ENCODE measurements around the gene PDE8A.
A peak's percentile ranks its signal among the peaks of the same experiment; 100 is the strongest.

The PDE8A gene

GRCh38 chr15:84981711-84982300, at the start of gene PDE8A:
Gene PDE8A, plus strand, starts transcription at chr15:84981856. Its CDS starts 307 bp downstream, at chr15:84982163.
- DNase-seq = peak; percentile 37

GRCh38 chr15:84934942-84935729, 46.5 kb upstream of the PDE8A start:
- DNase-seq = no peak

- DNase-seq = no peak
Measured at GRCh38 chr15:84937144-84937543, 44.5 kb upstream of the PDE8A start.

GRCh38 chr15:84938726-84939125, 42.9 kb upstream of the PDE8A start:
- no peak for DNase-seq

- no peak for DNase-seq
Measured at GRCh38 chr15:84940399-84940798, 41.3 kb upstream of the PDE8A start.

- DNase-seq = no peak
Measured at GRCh38 chr15:84942456-84942855, 39.2 kb upstream of the PDE8A start.

GRCh38 chr15:84944311-84944710, 37.3 kb upstream of the PDE8A start:
- no peak for DNase-seq

GRCh38 chr15:84944861-84945260, 36.8 kb upstream of the PDE8A start:
- DNase-seq = no peak

- no peak for DNase-seq
Measured at GRCh38 chr15:84946772-84947489, 34.7 kb upstream of the PDE8A start.

- DNase-seq = no peak
Measured at GRCh38 chr15:84947947-84948830, 33.5 kb upstream of the PDE8A start.

- DNase-seq = no peak
Measured at GRCh38 chr15:84949043-84949442, 32.6 kb upstream of the PDE8A start.

GRCh38 chr15:84949845-84950569, 31.6 kb upstream of the PDE8A start:
- no peak for DNase-seq

- no peak for DNase-seq
Measured at GRCh38 chr15:84950570-84951111, 31.0 kb upstream of the PDE8A start.

- DNase-seq = no peak
Measured at GRCh38 chr15:84951736-84952135, 29.9 kb upstream of the PDE8A start.

- DNase-seq = no peak
Measured at GRCh38 chr15:84953136-84953535, 28.5 kb upstream of the PDE8A start.

GRCh38 chr15:84953726-84954125, 27.9 kb upstream of the PDE8A start:
- DNase-seq = no peak

GRCh38 chr15:84955089-84955848, 26.4 kb upstream of the PDE8A start:
- no peak for DNase-seq

- no peak for DNase-seq
Measured at GRCh38 chr15:84956199-84956598, 25.5 kb upstream of the PDE8A start.

- DNase-seq = no peak
Measured at GRCh38 chr15:84960391-84961113, 21.1 kb upstream of the PDE8A start.

GRCh38 chr15:84961114-84961452, 20.6 kb upstream of the PDE8A start:
- DNase-seq = no peak

GRCh38 chr15:84961707-84962106, 19.9 kb upstream of the PDE8A start:
- DNase-seq = no peak

Measured in GOT3 (cell line).